ENCODE data around the gene IL17B. TPM values are rescaled to one million over a fixed set of nuclear protein-coding genes. Genes with fewer than 3 reads are reported as not detected.

Gene IL17B
- total and polyA plus RNA-seq, 9 of the 15 experiments (the other 6 are each of a cell fraction or from before 2014, with no cell fraction given), result 0.28 to 2.6 (median 0.53) TPM; not detected in 2

DNA sequence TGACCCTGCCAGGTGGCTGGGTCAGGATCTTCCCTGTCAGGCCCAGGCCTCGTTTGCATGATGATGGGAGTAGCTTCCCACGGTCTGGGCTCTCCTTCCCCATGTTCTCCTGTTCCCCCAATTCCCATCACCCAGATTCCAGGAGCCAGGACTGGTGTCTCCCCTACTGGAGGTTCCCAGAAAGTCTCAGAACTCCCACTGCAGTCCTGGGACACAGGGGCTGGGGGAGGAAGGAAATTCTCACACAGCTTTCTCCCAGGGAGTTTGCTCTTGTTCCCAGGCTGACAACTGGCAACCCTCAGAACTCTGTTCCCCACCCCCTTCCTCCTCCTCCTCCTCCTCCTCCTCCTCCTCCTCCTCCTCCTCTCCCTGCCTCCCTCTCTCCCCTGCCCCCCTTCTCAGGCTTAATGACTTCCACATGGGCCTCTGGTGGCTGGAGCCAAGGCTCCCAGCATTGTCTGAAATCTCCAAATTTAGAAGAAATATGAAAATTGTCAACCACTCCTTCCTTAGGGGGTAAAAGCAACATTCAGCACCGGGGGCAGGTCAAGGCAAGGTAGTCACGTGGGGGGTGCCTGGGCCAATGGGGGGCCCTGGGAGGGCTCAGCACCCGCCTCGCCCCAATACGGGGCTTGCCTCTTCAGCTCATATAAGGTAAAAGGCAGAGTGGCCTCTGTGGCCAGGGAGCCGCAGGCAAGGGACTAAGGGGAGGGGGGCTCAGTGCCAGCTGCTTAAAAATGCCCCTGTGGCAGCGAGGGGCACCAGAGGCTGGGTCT lies 27.3 kb upstream of the IL17B start:
- Histone ChIP-seq H3K27me3 (ENCODE audit: control insufficient read depth in 2 of 2, insufficient read depth in 2 of 2, low read length in 2 of 2) (peaks cover 0 to 14% of the 10 kb centered on the region in 2 experiments; a peak in 1 of 5 replicates), H3K27ac (ENCODE audit: extremely low read depth, low read depth, low read length) (no peak overlapping the region), H3K4me3 (no peak overlapping the region), H3K9me1 (ENCODE audit: control insufficient read depth, insufficient read depth, low read length) (no peaks in the 10 kb centered on the region), H3K9ac (ENCODE audit: insufficient read depth in 1 of 2, low read depth in 2 of 2, low read length in 2 of 2) (peak overlapping the region in 1 of 2 experiments; percentile 47; a peak in 1 of 4 replicates), H2AFZ (ENCODE audit: low read depth, low read length) (no peak overlapping the region), H3K36me3 (ENCODE audit: control insufficient read depth, insufficient read depth, low read length) (no peaks in the 10 kb centered on the region), H3K9me3 (replicated peaks; ENCODE audit: control insufficient read depth, insufficient read depth, low read depth, low read length) (no peaks in the 10 kb centered on the region), H3K79me2 (ENCODE audit: control insufficient read depth, insufficient read depth, low read length) (no peaks in the 10 kb centered on the region), H3K4me1 (replicated peaks in 1 of 2; ENCODE audit: control insufficient read depth in 2 of 2, insufficient read depth in 2 of 2, low read length in 2 of 2) (peaks cover 15 to 17% of the 10 kb centered on the region in 2 experiments; a peak in 4 of 5 replicates), H3K4me2 (ENCODE audit: insufficient read depth, low read length) (no peak overlapping the region), H4K20me1 (replicated peaks; ENCODE audit: control insufficient read depth, insufficient read depth, low read length) (no peaks in the 10 kb centered on the region)
- FAIRE-seq (no peak), ATAC-seq (no peak; the same call in 2 of the 3 replicates), DNase-seq (ENCODE audit: extremely low read depth in 1 of 4, low spot score in 3 of 4) (peak in 3 of 4 experiments; percentile 40 to 60 (median 56))
- ChIA-PET CTCF (ENCODE audit: low intra/inter-chr PET ratio) (interaction anchor here (0.8 kb wide), 1 partner anchor 24 kb away, joined by 3 read pairs; no protein-coding TSS in a partner anchor), POLR2A (interaction anchor here (0.6 kb wide), 1 partner anchor 10 kb away, joined by 3 read pairs; no protein-coding TSS in a partner anchor)
- WGBS (ENCODE audit: insufficient coverage, low coverage, missing lambda C conversion rate), result 46% methylated on average over 8 of the region's 9 CpGs
- in situ Hi-C loops (cut with MboI), result no loop called here
- TF ChIP-seq NFYB (IDR thresholded peaks at IDR 0.05; ENCODE audit: extremely low read depth, insufficient read length) (peak; percentile 39), CREBBP (IDR thresholded peaks at IDR 0.05; ENCODE audit: low read depth, low read length) (no peak), ZZZ3 (IDR thresholded peaks at IDR 0.05) (no peak), ZNF263 (CRISPR knock-in tag; IDR thresholded peaks at IDR 0.05; ENCODE audit: borderline replicate concordance) (peak; percentile 68), MAFK (IDR thresholded peaks at IDR 0.05; ENCODE audit: low read length) (no peak), RAD51 (IDR thresholded peaks at IDR 0.05; ENCODE audit: borderline replicate concordance, low read depth) (0 out of 2 replicates have a peak, but pooled peaks have one; percentile 36)
- TF ChIP-seq, protein P1, sequence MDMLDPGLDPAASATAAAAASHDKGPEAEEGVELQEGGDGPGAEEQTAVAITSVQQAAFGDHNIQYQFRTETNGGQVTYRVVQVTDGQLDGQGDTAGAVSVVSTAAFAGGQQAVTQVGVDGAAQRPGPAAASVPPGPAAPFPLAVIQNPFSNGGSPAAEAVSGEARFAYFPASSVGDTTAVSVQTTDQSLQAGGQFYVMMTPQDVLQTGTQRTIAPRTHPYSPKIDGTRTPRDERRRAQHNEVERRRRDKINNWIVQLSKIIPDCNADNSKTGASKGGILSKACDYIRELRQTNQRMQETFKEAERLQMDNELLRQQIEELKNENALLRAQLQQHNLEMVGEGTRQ (CRISPR knock-in tag; IDR thresholded peaks at IDR 0.05), result peak; percentile 52
- TF ChIP-seq, protein P2, sequence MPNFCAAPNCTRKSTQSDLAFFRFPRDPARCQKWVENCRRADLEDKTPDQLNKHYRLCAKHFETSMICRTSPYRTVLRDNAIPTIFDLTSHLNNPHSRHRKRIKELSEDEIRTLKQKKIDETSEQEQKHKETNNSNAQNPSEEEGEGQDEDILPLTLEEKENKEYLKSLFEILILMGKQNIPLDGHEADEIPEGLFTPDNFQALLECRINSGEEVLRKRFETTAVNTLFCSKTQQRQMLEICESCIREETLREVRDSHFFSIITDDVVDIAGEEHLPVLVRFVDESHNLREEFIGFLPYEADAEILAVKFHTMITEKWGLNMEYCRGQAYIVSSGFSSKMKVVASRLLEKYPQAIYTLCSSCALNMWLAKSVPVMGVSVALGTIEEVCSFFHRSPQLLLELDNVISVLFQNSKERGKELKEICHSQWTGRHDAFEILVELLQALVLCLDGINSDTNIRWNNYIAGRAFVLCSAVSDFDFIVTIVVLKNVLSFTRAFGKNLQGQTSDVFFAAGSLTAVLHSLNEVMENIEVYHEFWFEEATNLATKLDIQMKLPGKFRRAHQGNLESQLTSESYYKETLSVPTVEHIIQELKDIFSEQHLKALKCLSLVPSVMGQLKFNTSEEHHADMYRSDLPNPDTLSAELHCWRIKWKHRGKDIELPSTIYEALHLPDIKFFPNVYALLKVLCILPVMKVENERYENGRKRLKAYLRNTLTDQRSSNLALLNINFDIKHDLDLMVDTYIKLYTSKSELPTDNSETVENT (CRISPR knock-in tag; IDR thresholded peaks at IDR 0.05), result no peak
- TF ChIP-seq, protein P3, sequence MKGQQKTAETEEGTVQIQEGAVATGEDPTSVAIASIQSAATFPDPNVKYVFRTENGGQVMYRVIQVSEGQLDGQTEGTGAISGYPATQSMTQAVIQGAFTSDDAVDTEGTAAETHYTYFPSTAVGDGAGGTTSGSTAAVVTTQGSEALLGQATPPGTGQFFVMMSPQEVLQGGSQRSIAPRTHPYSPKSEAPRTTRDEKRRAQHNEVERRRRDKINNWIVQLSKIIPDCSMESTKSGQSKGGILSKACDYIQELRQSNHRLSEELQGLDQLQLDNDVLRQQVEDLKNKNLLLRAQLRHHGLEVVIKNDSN (CRISPR knock-in tag; IDR thresholded peaks at IDR 0.05), result peak; percentile 76
- intact Hi-C loops (cut with micrococcal nuclease), result no loop called here
- no TSS peak for BruUV-seq (replicated peaks)

Data from K562 (cell line).